ENCODE measurements around the gene CACFD1.

The CACFD1 gene

GRCh38 chr9:133467101-133467500 lies 7.3 kb downstream of the CACFD1 start:
- no peak for DNase-seq

- no peak for DNase-seq
These were observed 8.6 kb downstream of the CACFD1 start for GRCh38 chr9:133468374-133468773.

GRCh38 chr9:133468777-133469421 lies 9.1 kb downstream of the CACFD1 start:
- DNase-seq: no peak

GRCh38 chr9:133470427-133470924 lies 10.7 kb downstream of the CACFD1 start:
- DNase-seq: no peak

GRCh38 chr9:133470988-133471387 lies 11.2 kb downstream of the CACFD1 start:
- no peak for DNase-seq

- DNase-seq: no peak
These were observed 11.9 kb downstream of the CACFD1 start for GRCh38 chr9:133471551-133472276.

GRCh38 chr9:133472277-133472645 lies 12.5 kb downstream of the CACFD1 start:
- no peak for DNase-seq

GRCh38 chr9:133472753-133473378 lies 13.1 kb downstream of the CACFD1 start:
- no peak for DNase-seq

- DNase-seq: no peak
These were observed 14.0 kb downstream of the CACFD1 start for GRCh38 chr9:133473743-133474142.

- no peak for DNase-seq
These were observed 14.4 kb downstream of the CACFD1 start for GRCh38 chr9:133474215-133474614.

- no peak for DNase-seq
These were observed 15.1 kb downstream of the CACFD1 start for GRCh38 chr9:133474853-133475252.

GRCh38 chr9:133475292-133476012 lies 15.7 kb downstream of the CACFD1 start:
- no peak for DNase-seq

- DNase-seq: no peak
These were observed 16.5 kb downstream of the CACFD1 start for GRCh38 chr9:133476036-133476931.

- no peak for DNase-seq
These were observed 17.2 kb downstream of the CACFD1 start for GRCh38 chr9:133476941-133477340.

GRCh38 chr9:133477461-133477860 lies 17.7 kb downstream of the CACFD1 start:
- DNase-seq: no peak

- no peak for DNase-seq
These were observed 18.4 kb downstream of the CACFD1 start for GRCh38 chr9:133477992-133478850.

GRCh38 chr9:133478851-133479711 lies 19.3 kb downstream of the CACFD1 start, which contains the start of gene SLC2A6:
Gene SLC2A6 (minus strand): TSS chr9:133479099. CDS start chr9:133479059, 40 bp downstream.
- peak; percentile 91 for DNase-seq

- no peak for DNase-seq
These were observed 23.8 kb downstream of the CACFD1 start for GRCh38 chr9:133483611-133484010.

GRCh38 chr9:133484671-133485437 lies 25.1 kb downstream of the CACFD1 start:
- no peak for DNase-seq

Data from NCI-H345 (cell line).